ENCODE data around the gene SDK1.

SDK1 gene

DNA sequence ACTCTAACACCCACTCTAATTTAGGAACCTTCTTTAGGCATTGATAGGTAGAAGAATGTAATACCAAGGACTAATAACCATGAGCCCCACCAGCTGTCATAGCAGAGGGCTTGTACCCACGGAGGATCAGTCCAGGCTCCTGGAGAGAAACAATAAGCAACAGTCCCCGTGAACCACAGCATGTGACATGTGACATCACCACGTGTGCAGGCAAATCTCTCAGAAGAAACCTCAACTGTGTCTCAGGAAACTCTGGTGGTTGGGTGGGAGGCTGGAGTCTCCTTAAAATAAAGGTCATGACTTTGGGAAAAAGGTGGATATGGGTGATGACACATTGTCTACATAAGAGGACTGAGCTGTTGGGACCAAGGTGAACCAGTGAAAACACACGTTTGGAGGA lies 727.2 kb downstream of the SDK1 start:
- no peak for DNase-seq

DNA sequence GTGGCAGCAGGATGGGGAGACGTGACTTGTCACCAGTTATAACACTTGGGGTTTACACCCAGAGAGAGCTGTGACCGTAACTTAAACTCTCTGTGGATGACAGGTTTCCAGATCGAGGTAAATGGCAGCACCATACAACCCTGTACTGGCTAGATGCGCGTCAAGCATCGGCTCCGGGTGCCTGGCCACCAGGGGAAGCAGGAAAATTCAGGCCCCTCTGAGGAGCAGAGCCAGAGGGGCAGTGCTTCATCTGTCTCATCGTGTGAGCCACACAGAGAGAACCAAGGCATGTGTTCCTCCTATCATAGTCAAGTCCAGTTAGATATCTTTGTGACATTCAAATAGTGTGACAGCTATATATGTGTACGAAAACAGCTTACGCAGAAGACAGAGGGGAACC lies 728.9 kb downstream of the SDK1 start:
- no peak for DNase-seq

DNA sequence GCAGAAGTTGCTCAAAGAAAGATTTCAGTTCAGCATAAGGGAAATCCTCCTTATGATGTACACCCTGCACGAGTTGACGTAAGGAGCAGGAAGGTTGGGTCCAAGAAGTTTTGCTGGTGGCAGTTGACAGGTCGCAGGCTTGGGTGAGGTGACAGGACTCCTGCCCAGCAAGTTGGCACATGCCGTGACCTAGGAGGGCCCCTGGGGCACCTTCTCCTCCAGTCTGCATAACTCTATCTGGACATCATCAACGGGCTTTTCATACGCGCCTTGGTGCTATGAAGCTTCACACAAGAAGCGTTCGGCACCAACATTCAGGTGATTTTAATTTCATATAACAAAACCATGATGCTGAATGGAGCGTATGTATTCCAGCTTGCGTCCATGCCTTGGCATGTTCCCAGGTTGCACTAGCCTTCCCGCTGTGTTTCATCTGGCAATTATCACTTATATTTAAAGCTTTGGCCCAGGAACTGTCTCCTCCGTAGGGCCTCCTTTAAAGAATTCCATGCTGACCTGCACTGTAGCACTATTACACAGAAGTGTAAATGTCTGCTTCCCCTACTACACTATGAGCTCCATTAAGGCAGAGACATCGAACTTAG lies 729.4 kb downstream of the SDK1 start:
- DNase-seq: no peak

DNA sequence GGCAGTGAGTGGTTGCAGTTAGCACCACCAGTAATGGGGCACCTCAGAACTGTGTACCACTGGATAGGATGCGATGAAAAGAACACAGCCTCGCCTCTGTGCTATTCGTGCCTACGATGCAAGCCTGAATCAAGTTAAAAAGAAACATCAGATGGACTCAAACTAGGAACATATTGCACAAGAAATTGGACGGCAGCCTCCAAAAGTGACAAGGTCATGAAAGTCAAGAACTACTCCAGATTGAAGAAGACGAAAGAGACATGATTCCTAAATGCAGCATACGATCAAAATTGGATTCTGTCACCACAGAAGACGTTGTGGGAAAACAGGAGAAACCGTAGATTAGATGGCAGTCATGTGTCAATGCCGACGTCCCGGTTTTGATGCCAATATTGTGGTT lies 732.9 kb downstream of the SDK1 start:
- no peak for DNase-seq

DNA sequence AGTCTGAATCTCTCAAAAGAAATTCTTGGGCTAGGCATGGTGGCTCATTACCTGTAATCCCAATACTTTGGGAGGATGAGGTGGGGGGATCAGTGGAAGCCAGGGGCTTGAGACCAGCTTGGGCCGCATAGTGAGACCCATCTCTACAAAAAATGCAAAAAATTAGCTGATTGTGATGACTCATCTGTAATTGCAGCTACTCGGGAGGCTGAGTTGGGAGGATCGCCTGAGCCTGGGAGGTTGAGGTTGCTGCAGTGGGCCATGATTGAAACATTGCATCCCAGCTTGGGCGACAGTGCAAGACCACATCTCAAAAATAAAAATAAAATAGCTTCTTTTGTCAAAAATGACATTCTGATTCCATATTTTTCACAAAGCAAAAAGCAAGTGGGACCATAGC lies 736.3 kb downstream of the SDK1 start:
- no peak for DNase-seq

DNA sequence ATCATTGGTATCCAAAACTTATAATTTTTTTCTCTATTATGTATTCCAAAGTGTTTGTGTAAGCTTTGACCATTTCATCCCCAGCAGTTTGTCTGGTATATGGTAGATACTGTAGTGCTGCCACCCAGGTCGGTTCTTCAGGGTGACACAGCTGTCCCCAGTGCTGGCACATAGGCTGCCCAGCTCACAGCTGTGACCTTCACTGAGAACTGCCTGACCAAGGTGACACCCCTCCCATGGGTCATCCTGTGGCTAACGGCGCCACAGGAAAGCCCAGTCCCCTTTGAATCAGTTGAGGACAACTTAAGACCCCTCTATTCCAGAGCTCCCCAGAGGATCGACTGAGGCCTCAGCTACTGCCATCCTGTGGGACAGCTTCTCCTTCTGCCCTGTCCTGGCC lies 736.8 kb downstream of the SDK1 start:
- no peak for DNase-seq

DNA sequence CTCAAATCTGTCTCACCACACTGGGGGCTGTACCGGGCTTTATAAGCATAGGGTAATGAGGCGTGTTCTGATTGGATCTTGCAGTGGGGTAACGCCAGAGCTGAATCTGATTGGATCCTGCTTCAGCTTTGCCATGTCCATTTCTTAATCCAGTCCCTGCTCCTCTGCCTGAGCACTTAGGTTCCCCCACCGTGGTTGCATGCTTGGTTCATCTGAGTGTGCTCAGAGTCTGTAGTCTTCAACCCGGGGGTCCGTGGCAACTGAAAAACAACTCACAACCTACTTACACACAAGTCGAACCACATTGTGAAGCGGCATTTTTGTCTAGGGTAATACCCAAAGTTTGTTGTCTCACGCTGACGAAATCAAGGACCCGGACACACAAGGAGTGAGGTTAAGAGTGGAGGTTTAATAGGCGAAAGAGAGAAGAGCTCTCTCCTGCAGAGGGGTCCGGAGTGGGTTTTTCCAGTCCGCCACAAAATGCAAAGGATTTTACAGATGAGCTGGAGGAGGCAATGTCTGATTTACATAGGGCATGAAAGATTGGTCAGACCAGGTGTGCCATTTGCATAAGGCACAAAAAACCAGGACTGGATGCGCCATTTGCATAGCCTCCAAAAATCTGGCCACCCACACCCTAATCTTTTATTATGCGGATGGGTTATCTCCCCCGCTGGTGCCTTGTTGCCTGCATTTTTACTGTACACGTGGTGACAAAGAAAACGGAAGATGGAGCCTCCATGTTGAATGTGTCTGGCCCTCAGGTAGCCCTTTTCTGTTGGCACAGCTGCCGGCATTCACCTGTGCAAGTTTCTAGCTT lies 739.3 kb downstream of the SDK1 start:
- no peak for DNase-seq

DNA sequence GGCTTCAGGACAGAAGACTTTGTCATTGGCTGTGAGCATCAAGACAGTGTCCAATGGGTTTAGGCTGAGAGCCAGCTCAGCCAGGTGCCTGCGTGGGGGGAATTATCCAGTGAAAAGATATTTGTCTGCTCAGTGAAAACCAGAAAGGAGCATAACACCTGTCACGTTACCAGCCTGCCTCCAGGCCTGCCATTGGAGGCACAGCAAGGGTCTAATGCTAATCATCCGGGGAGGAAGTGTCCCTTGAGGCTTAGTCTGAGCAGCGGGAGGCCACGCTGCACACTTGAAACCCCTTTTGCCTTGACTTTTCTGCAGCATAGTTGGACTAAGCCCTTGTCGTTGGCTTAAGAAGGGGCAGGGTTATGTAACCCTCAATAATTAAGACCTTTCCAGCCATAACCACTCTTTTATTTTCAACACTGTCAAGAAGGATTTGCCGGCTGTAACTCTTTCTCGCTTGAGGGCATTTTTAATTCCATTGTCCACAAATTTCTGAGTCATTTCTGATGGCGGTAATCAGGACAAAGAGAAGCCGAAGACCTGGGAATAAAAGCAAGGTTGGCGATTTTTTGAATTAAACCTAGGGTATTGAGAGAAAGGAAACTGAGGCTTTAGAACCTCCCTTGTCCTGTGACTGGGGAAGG lies 741.5 kb downstream of the SDK1 start:
- no peak for DNase-seq

DNA sequence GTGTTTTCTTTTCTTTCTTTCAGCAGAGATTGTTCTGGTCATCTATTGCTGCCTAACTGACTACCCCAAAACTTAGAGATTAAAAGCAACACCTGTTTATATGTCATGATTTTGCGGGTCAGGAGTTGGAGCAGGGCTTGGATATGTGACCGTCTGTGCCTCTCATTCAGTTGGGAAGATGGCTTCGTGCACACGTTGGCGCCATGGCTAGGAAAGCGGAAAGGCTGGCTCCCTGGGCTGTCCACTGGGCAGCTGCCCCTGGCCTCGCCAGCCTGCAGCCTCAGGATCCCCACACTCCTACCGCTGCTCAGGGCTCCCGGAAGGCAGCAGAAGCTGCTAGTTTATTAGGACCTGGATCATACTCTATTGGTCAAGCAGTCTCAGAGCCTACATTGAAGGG lies 742.9 kb downstream of the SDK1 start:
- DNase-seq: no peak

DNA sequence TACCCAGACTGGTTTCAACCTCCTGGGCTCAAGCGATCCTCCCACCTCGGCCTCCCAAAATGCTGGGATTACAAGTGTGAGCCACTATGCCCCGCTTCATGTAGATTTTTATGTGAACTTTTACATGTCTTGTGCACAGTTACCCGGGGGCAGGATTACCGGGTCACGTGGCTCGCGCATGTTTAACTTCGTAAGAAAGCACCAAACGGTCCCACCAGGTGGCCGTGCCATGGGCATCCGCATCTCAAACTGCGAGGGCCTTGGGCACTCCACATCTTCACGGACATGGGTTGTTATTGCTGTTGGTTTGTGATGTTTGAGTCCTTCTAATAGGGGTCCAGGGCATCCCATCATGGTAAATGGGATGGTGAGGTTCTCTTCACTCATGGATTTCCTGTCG lies 744.4 kb downstream of the SDK1 start:
- DNase-seq: no peak

DNA sequence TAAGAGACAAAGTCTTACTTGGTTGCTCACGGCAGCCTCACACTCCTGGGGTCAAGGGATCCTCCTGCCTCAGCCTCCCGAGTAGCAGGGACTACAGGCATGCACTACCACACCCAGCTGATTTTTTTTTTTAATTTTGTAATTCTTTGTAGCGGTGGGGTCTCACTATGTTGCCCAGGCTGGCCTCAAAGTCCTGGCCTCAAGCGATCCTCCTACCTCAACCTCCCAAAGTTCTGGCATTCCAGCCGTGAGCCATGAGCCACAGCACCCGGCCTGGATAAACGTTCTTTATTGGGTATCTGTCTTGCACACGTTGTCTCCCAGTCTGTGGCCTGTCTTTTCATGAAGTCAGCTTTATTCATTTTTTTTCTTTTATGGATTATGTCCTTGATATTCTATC lies 744.9 kb downstream of the SDK1 start:
- no peak for DNase-seq

DNA sequence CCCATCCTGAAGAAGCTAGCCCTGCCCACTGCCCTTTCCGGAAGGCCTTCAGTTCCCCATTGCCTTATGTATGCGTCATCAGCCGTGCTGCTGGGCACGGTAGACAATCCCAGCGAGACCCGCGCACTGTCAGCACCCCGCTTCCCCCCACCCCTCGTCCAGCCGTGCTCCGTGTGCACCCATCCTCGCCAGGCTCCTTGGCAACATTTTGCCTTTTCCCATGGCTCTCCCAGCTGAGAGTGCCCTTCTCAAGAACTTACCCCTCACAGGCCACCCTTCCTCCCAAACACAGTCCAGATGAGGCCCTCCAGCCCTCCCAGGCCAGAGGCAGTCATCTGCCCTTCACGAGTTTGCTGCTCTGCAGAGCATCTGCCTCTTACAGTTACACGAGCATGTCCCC lies 747.3 kb downstream of the SDK1 start:
- DNase-seq: no peak

DNA sequence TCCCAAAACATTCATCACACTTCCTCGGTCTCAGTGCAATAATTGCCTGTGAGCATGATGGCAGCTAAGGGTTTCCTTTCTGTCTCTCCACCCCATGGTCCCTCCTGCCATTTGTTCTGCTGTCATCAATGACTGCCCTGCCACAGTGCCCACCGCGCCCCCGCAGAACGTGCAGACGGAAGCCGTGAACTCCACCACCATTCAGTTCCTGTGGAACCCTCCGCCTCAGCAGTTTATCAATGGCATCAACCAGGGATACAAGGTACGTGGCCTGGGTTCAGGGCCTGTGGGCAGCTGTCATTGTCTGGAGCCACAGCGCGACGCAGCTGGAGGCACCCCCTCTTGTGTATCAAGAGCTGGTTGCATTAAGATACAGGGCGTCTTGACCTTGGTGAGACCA lies 748.1 kb downstream of the SDK1 start:
- no peak for DNase-seq

DNA sequence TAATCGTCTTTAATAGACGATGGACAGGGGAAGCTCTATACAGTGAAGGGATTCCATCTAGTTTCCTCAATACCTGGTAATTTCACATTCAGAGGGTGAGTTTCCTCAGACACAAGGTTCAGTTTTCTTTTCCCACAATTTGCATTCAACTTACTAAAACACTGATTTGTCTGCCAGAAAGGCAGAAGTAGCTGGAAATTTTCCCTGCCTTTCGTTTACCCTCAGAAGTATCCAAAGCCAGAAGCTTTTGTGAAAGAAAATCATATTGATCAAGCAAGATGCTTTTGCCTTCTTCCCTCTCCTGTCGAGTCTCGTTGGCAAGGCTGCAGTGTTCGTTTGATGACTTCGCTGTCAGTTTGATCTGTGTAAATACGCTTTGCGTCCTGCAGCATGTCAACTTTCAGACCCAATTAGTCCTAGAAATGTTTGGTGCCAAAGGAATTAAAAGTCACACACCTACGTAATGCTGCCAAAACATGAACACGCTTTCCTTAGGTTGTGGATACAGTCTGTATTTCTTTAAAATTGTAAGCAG lies 749.1 kb downstream of the SDK1 start:
- no peak for DNase-seq

DNA sequence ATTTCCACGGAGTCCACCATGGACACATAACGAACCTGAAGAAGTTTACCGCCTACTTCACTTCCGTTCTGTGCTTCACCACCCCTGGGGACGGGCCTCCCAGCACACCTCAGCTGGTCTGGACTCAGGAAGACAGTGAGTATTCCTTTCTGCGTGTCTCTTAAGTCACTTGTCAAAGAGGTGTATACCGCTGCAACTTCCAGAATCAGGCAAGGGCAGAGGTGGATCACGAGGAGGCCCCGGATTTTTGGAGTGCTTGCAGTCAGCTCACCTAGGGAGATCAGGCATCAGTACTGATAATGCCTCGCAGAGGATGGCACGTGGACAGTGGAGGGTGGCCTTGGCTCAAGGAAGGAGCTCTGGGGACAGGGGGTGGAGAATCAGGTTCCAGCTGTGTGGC lies 750.6 kb downstream of the SDK1 start:
- no peak for DNase-seq

DNA sequence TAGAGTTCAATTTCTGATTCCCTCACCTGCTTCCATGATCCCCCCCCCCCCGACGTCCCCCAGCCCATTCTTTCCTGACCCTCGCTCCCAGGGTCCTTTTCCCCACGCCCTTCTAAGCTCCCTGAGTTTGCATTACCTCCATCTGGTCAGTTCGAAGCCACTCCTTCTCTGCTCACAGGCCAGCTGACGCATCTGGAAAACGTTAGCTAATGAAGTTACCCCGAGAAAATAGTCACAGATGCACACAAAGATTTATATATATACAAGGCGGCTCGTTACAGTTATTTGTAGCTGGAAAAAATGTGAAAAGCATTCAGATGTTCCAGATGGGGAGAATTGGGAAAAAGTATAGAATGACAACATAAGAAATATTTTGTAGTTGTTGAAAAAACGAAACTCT lies 751.1 kb downstream of the SDK1 start:
- DNase-seq: no peak

DNA sequence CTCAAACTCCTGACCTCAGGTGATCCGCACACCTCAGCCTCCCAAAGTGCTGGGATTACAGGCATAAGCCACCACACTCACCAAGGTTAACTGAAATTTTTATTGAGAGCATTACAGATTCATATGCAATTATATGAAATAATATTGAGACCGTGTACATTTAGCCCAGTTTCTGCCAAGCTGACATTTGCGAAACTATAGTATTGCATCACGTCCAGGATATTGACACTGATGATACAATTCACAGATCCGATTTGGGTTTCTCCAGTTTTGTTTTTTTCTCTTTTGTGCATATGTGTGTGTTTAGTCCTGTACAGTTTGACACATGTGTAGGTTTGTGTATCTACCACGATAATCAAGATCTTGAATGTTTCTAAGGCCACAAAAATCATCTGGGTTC lies 753.1 kb downstream of the SDK1 start:
- DNase-seq: no peak

DNA sequence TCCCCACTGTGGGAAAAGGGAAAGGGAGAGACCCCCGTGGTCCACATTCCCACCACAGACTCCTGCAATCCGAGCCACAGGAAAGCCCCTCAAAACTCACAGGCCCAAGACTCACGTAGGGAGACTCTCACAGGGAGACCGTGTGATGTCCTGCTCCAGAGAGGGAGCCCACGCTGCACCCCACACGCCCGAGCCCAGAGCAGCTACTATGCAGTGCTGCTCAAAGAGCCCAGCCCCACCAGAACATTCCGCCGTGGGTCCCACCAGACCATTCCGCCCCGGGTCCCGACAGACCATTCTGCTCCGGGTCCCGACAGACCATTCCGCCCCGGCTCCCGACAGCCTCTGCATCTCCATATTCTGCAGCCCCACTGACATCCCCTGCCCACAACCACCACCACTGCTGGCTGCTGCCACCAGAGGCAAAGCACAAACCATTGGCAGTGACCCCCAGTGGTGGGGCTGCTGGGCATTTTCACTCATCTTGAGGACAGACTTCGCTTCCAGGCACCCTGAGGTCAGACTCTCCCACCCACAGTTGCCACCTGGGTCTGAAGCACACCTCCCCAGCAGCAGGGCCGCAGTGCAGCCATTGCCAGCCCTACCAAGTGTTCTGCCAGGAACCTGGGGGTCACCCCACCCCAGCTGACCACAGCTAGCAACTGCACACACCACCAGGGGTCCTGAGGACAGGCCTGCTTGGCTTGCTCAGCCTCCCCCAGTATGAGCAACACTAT lies 755.7 kb downstream of the SDK1 start:
- no peak for DNase-seq

DNA sequence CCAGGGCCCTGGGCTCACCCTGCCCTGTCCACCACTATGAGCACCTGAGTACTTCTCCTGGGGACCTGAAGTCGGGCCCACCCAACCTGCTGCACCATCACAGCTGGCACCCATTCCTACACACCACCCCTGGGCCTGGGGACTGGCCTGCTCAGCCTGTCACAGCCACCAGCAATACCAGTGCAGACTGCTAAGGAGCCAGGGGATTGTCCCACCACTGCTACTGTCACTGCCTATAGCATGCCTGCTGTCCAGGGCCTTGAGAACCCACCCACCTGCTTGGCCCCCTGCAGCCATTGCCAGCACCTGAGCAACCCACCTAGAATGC lies 756.2 kb downstream of the SDK1 start:
- no peak for DNase-seq

DNA sequence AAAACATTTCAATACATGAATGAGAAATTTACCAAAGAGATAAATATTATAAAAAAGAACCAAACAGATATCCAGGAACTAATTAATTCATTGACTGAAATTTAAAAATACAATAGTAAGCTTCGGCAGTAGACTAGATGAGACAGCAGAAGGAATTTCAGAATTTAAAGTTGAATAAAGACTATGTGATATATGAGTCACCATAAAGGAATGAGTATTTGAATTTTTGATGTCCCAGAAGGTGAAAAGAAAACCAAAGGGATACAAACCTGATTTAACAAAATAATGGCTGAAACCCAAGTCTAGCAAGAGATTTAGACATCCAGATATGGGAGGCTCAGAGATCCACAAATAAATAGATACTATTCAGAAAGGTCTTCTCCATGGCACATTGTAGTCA lies 757.1 kb downstream of the SDK1 start:
- no peak for DNase-seq

DNA sequence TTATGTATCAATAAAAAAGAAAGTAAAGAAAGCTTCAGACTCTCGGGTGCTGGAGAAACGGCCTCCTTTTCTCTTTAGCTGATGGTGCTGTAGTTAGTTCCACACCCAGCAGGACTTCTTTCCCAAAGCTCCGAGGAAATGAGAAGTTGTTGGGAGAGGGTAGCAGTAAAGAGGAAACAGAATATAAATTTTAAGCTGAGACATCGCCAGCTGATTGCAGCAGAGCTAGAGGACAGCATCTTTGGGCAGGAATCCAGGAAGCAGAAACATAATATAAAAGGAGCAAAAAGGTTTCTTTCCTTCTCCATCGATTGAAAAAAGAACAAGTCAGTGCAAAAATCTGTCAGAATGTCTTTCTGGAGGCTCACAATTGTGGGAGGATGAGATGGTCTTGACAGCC lies 764.1 kb downstream of the SDK1 start:
- no peak for DNase-seq

DNA sequence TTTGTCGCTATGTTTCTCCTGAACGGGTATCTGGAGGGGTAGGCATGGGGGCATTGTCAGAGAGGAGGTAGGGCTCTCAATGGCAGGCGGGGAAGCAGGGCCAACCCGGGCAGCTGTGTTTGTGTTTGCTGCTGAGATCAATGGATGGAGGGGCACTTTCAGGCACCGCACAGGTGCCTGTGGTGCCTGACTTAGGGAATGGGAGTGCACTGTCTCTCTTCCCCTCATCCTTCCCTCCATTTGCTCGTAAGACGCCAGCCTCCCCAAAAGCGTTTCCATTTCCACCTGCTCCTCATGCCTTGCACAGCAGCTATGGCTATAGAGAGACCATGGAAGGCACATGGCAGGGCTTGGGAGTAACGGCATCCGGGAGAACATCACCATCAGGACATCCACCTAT lies 765.2 kb downstream of the SDK1 start:
- DNase-seq: no peak

DNA sequence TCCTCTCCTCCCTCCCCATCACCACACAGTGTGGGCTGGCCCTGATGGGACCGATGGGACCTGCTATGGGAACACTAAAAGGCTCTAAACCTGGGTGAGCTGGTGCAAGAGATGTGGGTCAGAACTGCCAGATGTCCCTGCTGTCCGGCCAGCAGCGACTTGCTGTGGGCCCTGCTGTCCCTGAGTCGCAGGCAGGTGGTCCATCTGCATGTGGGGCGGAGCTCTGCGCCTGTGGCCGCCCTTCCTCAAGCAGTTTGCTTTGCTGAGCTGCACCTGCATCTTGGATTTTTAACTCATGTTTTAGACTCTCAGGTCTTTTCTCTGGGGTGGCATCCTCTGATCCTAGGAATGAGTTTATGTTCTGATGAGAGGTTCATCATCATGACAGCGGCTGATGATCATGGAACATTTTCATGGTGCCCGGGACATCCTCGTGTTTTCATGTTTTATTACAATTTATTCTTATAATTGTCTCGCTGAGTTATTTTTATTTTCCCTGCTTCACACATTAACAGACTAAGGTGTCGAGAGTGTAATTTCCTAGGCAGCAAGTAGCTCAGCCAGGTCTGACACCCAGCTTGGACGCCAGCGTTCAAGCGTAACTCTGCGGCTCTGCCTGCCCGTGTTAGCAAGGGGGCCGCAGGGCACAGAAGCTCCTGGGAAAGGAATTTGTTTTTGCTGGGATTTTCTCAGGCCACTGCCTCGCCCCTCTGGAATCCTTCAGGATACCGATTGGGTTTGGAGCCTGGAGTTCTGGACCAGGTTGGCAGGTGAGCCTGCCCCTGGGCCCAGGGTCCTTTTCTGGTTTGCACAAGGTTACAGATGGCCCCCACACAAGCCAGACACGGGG lies 765.8 kb downstream of the SDK1 start:
- no peak for DNase-seq

Data from NCI-H2227 treated with DMSO at 0.1 percent for 48 hours (cell line).